K562 (cell line): ENCODE data around the gene ZNF620. TPM values are rescaled to one million over a fixed set of nuclear protein-coding genes. Genes with fewer than 3 reads are reported as not detected.

ENCODE experiments used
- ATF7 ChIP-seq: fragments of 450-650 bp; IDR thresholded peaks from 2 replicates; pipeline ENCODE4 v1.7.1; 2014; ENCODE audit warnings: mild to moderate bottlenecking, moderate library complexity
- DMBX1 ChIP-seq: fragments of 250-450 bp; sonication (Bioruptor Pico); IDR thresholded peaks from 2 replicates; pipeline ENCODE4 v1.8.0; 2022; ENCODE audit warnings: inconsistent platforms, mild to moderate bottlenecking, moderate library complexity, borderline replicate concordance
- GABPB1 ChIP-seq: sonication (generic); formaldehyde crosslinking; IDR thresholded peaks from 2 replicates; pipeline ENCODE4 v1.8.0; 2022; ENCODE audit warnings: mild to moderate bottlenecking, missing genetic modification reagents
- GTF2A2 ChIP-seq: IDR thresholded peaks from 2 replicates; pipeline ENCODE4 v1.6.1; 2016; ENCODE audit warnings: mild to moderate bottlenecking, missing genetic modification characterization, missing compliant biosample characterization
- HCFC1 ChIP-seq: IDR thresholded peaks from 2 replicates; pipeline ENCODE4 v1.6.1; 2012; ENCODE audit warnings: low read depth, low read length, improper control_type of control experiment
- IFI16 ChIP-seq: fragments of 250-450 bp; sonication (Bioruptor Pico); IDR thresholded peaks from 2 replicates; pipeline ENCODE4 v2.1.2; 2022; ENCODE audit warnings: mild to moderate bottlenecking, inconsistent platforms
- MECOM ChIP-seq: fragments of 250-450 bp; sonication (Bioruptor Pico); IDR thresholded peaks from 2 replicates; pipeline ENCODE4 v1.8.0; 2022; ENCODE audit warnings: inconsistent platforms
- NBN ChIP-seq: fragments of 450-650 bp; IDR thresholded peaks from 2 replicates; pipeline ENCODE4 v1.6.1; 2016; ENCODE audit warnings: low read depth, mild to moderate bottlenecking
- NR3C1 ChIP-seq: sonication (generic); formaldehyde crosslinking; IDR thresholded peaks from 2 replicates; pipeline ENCODE4 v1.8.1; 2022; ENCODE audit warnings: missing genetic modification reagents
- NUFIP1 ChIP-seq: fragments of 450-650 bp; IDR thresholded peaks from 2 replicates; pipeline ENCODE4 v1.6.1; 2018; ENCODE audit not compliant: partially characterized antibody
- POLR2AphosphoS5 ChIP-seq: IDR thresholded peaks from 2 replicates; pipeline ENCODE4 v1.6.1; 2011; ENCODE audit warnings: mild to moderate bottlenecking, low read depth, low read length, moderate library complexity; ENCODE audit not compliant: control insufficient read depth, insufficient read depth
- TBL1XR1 ChIP-seq, 2 experiments: IDR thresholded peaks; 2 replicates each; pipeline ENCODE4 v1.6.1; 2012; ENCODE audit warnings: improper control_type of control experiment in 2 of 2, low read length in 2 of 2, mild to moderate bottlenecking in 1 of 2
- TCF7 ChIP-seq: sonication (generic); IDR thresholded peaks from 2 replicates; pipeline ENCODE4 v1.6.1; 2016; ENCODE audit warnings: antibody characterized with exemption, borderline replicate concordance
- TCFL5 ChIP-seq: fragments of 250-450 bp; sonication (Bioruptor Pico); conservative IDR thresholded peaks from 2 replicates; pipeline ENCODE4 v1.6.1; 2021; ENCODE audit warnings: mild to moderate bottlenecking, moderate library complexity, matching md5 sums
- ZNF165 ChIP-seq: fragments of 250-450 bp; sonication (Bioruptor Pico); IDR thresholded peaks from 2 replicates; pipeline ENCODE4 v1.4.0; 2020; ENCODE audit warnings: borderline replicate concordance
- polyA plus RNA-seq, 8 experiments: library from polyadenylated mRNA; depleted of rRNA in 4 of 8; stranded (reverse) in 5 of 8; unstranded in 3 of 8; fragments of >200 nt; fragmentation: Nextera tagmentation in 2 of 8; fragmentation: Illumina TruSeq in 1 of 8; extraction: Ambion mirVana in 2 of 8; extraction: Trizol in 1 of 8; gene quantifications; 2 replicates each; pipeline versions ENCODE4 v1.2.1 to v1.2.3, GENCODE V29; 2011 to 2014; ENCODE audit warnings: inconsistent platforms in 1 of 8, missing spikeins in 1 of 8
- total RNA-seq, 7 experiments: library from RNA; depleted of rRNA in 6 of 7; stranded (reverse); fragments of >200 nt in 6 of 7; fragmentation: Illumina TruSeq in 2 of 7; extraction: Trizol in 2 of 7; gene quantifications; 2 replicates each; pipeline versions ENCODE4 v1.2.1 to v1.2.3, GENCODE V29; 2011 to 2021; ENCODE audit warnings: low replicate concordance in 1 of 7
- TF ChIP-seq, protein P1 (sequence below): fragments of 250-450 bp; sonication (Bioruptor Pico); IDR thresholded peaks from 2 replicates; pipeline ENCODE4 v1.5.1; 2021; ENCODE audit warnings: mild to moderate bottlenecking
- TF ChIP-seq, protein P2 (sequence below): fragments of 150-350 bp; conservative IDR thresholded peaks from 2 replicates; pipeline ENCODE4 v1.6.1; 2014; ENCODE audit warnings: low read length
- TF ChIP-seq, protein P3 (sequence below): fragments of 250-450 bp; sonication (Bioruptor Pico); IDR thresholded peaks from 2 replicates; pipeline ENCODE4 v1.5.0; 2022; ENCODE audit warnings: mild to moderate bottlenecking

ZNF620 gene
- total and polyA plus RNA-seq, 9 of the 15 experiments (the other 6 are each of a cell fraction or from before 2014, with no cell fraction given): 1.2 to 5.5 (median 3.3) TPM

DNA sequence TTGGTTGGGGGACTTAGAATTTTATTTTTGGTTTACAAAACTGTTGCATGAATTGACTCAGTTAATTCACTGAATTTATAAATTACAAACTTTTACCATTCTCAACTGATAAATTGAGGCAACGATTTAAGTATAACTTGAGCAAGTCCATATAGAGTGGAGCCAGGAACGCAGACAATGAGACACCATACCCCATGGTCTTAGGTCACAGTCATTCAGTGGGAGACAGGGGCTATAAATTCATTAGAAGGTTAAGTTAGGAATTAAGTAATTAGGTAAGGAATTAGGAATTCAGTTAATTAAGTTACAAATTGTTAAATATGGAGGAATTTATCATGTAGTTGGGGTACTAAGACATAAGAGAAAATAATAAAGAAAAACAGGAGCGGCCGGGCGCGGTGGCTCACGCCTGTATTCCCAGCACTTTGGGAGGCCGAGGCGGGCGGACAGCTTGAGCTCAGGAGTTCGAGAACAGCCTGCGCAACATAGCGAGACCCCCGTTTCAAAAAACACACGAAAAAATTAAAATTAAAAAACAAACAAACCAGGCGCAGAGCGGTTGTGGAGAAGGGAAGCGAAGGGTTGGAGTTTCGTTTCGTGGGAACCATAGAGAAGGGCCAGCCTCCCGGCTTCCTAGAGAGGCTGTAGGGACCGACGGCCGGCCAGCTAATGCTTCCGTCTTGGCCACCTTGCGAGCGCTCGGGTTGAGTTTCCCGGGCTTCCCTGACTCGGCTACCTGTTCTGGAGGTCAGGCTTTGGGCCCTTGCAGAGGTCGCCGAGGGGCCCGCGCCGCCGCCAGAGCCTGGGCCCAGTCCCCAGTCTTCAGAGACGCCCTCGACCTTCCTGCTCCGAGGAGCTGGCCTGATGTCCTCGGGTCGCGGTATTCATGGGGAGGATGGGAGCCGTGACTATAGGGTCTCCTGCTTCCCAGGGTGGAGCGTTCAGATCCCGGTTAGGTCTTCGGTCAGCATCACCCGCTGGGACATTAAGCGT lies 29.1 kb upstream of the ZNF620 start, which contains the start of gene ZNF619 (continued):
- TF ChIP-seq, protein P1, sequence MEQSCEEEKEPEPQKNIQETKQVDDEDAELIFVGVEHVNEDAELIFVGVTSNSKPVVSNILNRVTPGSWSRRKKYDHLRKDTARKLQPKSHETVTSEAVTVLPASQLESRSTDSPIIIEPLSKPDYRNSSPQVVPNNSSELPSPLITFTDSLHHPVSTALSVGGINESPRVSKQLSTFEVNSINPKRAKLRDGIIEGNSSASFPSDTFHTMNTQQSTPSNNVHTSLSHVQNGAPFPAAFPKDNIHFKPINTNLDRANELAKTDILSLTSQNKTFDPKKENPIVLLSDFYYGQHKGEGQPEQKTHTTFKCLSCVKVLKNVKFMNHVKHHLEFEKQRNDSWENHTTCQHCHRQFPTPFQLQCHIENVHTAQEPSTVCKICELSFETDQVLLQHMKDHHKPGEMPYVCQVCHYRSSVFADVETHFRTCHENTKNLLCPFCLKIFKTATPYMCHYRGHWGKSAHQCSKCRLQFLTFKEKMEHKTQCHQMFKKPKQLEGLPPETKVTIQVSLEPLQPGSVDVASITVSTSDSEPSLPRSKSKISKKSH: no peak
- TF ChIP-seq POLR2AphosphoS5 (peak; percentile 72; the same call in 1 of the 2 replicates), TCFL5 (CRISPR knock-in tag) (no peak), GTF2A2 (tag) (peak; percentile 35; the same call in 1 of the 2 replicates), NUFIP1 (no peak), TCF7 (no peak), MECOM (CRISPR knock-in tag) (no peak), TBL1XR1 (IDR thresholded peaks at IDR 0.05; ENCODE audit: low read length in 2 of 2) (no peak), HCFC1 (peak; percentile 68), NBN (peak; percentile 69; the same call in 1 of the 2 replicates), ZNF165 (CRISPR knock-in tag) (no peak), IFI16 (CRISPR knock-in tag) (no peak), GABPB1 (CRISPR knock-in tag) (peak; percentile 51; the same call in 1 of the 2 replicates), ATF7 (peak; percentile 69), DMBX1 (CRISPR knock-in tag) (no peak), NR3C1 (CRISPR knock-in tag) (no peak)
- TF ChIP-seq, protein P2, sequence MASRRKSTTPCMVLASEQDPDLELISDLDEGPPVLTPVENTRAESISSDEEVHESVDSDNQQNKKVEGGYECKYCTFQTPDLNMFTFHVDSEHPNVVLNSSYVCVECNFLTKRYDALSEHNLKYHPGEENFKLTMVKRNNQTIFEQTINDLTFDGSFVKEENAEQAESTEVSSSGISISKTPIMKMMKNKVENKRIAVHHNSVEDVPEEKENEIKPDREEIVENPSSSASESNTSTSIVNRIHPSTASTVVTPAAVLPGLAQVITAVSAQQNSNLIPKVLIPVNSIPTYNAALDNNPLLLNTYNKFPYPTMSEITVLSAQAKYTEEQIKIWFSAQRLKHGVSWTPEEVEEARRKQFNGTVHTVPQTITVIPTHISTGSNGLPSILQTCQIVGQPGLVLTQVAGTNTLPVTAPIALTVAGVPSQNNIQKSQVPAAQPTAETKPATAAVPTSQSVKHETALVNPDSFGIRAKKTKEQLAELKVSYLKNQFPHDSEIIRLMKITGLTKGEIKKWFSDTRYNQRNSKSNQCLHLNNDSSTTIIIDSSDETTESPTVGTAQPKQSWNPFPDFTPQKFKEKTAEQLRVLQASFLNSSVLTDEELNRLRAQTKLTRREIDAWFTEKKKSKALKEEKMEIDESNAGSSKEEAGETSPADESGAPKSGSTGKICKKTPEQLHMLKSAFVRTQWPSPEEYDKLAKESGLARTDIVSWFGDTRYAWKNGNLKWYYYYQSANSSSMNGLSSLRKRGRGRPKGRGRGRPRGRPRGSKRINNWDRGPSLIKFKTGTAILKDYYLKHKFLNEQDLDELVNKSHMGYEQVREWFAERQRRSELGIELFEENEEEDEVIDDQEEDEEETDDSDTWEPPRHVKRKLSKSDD: no peak
- TF ChIP-seq, protein P3, sequence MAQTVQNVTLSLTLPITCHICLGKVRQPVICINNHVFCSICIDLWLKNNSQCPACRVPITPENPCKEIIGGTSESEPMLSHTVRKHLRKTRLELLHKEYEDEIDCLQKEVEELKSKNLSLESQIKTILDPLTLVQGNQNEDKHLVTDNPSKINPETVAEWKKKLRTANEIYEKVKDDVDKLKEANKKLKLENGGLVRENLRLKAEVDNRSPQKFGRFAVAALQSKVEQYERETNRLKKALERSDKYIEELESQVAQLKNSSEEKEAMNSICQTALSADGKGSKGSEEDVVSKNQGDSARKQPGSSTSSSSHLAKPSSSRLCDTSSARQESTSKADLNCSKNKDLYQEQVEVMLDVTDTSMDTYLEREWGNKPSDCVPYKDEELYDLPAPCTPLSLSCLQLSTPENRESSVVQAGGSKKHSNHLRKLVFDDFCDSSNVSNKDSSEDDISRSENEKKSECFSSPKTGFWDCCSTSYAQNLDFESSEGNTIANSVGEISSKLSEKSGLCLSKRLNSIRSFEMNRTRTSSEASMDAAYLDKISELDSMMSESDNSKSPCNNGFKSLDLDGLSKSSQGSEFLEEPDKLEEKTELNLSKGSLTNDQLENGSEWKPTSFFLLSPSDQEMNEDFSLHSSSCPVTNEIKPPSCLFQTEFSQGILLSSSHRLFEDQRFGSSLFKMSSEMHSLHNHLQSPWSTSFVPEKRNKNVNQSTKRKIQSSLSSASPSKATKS: no peak
